Endothelial cell of umbilical vein (primary cell): ENCODE data around the gene MTERF4. TPM values are rescaled to one million over a fixed set of nuclear protein-coding genes. Genes with fewer than 3 reads are reported as not detected.
A peak's percentile ranks its signal among the peaks of the same experiment; 100 is the strongest.

ENCODE experiments used
- BruUV-seq: library from RNA; stranded (reverse); fragments of 400-500 nt; replicated peaks from 2 replicates; lab custom pipeline; 2021; lab: Mats Ljungman, UMichigan
- CTCF ChIA-PET: fragments of 300-600, 350-600 bp; sonication (Branson Sonifier 250); formaldehyde crosslinking; loops from one replicate; lab custom pipeline; 2021; ENCODE audit warnings: antibody characterized with exemption, inconsistent platforms; lab: Charles Lee
- POLR2A ChIA-PET: fragments of 300-600, 350-600 bp; sonication (Branson Sonifier 250); formaldehyde crosslinking; loops from one replicate; lab custom pipeline; 2021; ENCODE audit warnings: antibody characterized with exemption, inconsistent platforms; lab: Charles Lee
- DNase-seq: peaks from one replicate; pipeline ENCODE4 v3.0.0-alpha.2; 2011; ENCODE audit warnings: low read depth, low spot score
- FAIRE-seq: peaks from 2 replicates; lab custom pipeline; 2011; peaks lifted over from hg19 to GRCh38; lab: Jason Lieb, UNC
- H2AFZ ChIP-seq: 2 replicates; pipeline ENCODE4 v1.6.0; 2012; ENCODE audit warnings: low read depth, low read length, control low read depth, inconsistent platforms
- H3K27ac ChIP-seq: 2 replicates; pipeline ENCODE4 v1.5.1; 2011; ENCODE audit warnings: low read depth, mild to moderate bottlenecking, control low read depth, low read length, moderate library complexity; ENCODE audit not compliant: insufficient read depth
- H3K27me3 ChIP-seq, 2 experiments: 2 replicates each; pipeline versions ENCODE4 v1.6.0 to v1.6.1; 2011; ENCODE audit warnings: low read length in 2 of 2, mixed read lengths in 1 of 2; ENCODE audit not compliant: control insufficient read depth in 2 of 2, insufficient read depth in 2 of 2
- H3K36me3 ChIP-seq, 2 experiments: 2 replicates in 1 of 2; 3 replicates in 1 of 2; pipeline ENCODE4 v1.5.1; 2011; ENCODE audit warnings: low read length in 2 of 2, mild to moderate bottlenecking in 1 of 2, moderate library complexity in 1 of 2; ENCODE audit not compliant: control insufficient read depth in 2 of 2, insufficient read depth in 2 of 2; ENCODE audit errors: extremely low read depth in 1 of 2
- H3K4me1 ChIP-seq: 3 replicates; pipeline ENCODE4 v1.5.1; 2011; ENCODE audit warnings: mild to moderate bottlenecking, low read length; ENCODE audit not compliant: control insufficient read depth, insufficient read depth; ENCODE audit errors: extremely low read depth
- H3K4me2 ChIP-seq: 2 replicates; pipeline ENCODE4 v1.6.1; 2011; ENCODE audit warnings: low read length, control low read depth, mixed read lengths; ENCODE audit not compliant: insufficient read depth
- H3K4me3 ChIP-seq, 3 experiments: fragments of 200-600 bp in 1 of 3; sonication (generic), shearing (Covaris generic) in 1 of 3; replicated peaks in 1 of 3; 2 replicates each; pipeline ENCODE4 v1.5.1; 2011 to 2016; ENCODE audit warnings: control low read depth in 3 of 3, low read length in 3 of 3, mild to moderate bottlenecking in 2 of 3, inconsistent platforms in 1 of 3, low read depth in 1 of 3, moderate library complexity in 1 of 3; ENCODE audit not compliant: insufficient read depth in 1 of 3
- H3K79me2 ChIP-seq: 2 replicates; pipeline ENCODE4 v1.6.0; 2012; ENCODE audit warnings: low read length, inconsistent platforms; ENCODE audit not compliant: control insufficient read depth, insufficient read depth
- H3K9ac ChIP-seq: replicated peaks from 2 replicates; pipeline ENCODE3; 2011; ENCODE audit warnings: low read length, control low read depth; ENCODE audit not compliant: insufficient read depth; ENCODE audit errors: extremely low read depth
- H3K9me1 ChIP-seq: replicated peaks from 3 replicates; pipeline ENCODE4 v1.6.0; 2011; ENCODE audit warnings: mild to moderate bottlenecking, low read length; ENCODE audit not compliant: control insufficient read depth, insufficient read depth; ENCODE audit errors: extremely low read depth
- H3K9me3 ChIP-seq: replicated peaks from 2 replicates; pipeline ENCODE4 v1.5.1; 2012; ENCODE audit warnings: low read length, inconsistent platforms; ENCODE audit not compliant: control insufficient read depth, insufficient read depth
- H4K20me1 ChIP-seq: replicated peaks from 2 replicates; pipeline ENCODE3; 2011; ENCODE audit warnings: mild to moderate bottlenecking, low read length; ENCODE audit not compliant: control insufficient read depth, insufficient read depth; ENCODE audit errors: extremely low read depth
- GATA2 ChIP-seq: IDR thresholded peaks from 2 replicates; pipeline ENCODE4 v1.7.0; 2011; ENCODE audit warnings: low read depth, mild to moderate bottlenecking, moderate library complexity, mixed read lengths, low read length; ENCODE audit not compliant: insufficient read length, insufficient read depth
- JUN ChIP-seq: IDR thresholded peaks from 2 replicates; pipeline ENCODE4 v1.6.1; 2011; ENCODE audit warnings: borderline replicate concordance, low read depth; ENCODE audit not compliant: insufficient read length, insufficient read depth
- POLR2AphosphoS5 ChIP-seq: IDR thresholded peaks from 2 replicates; pipeline ENCODE4 v1.6.1; 2012; ENCODE audit warnings: low read depth, mild to moderate bottlenecking, control low read depth, low read length, moderate library complexity; ENCODE audit not compliant: insufficient read depth
- dilution Hi-C: fragments of 300-500 bp; cut with MboI; formaldehyde crosslinking; loops from one replicate; pipeline ENCODE4 v1.15.0; 2019; ENCODE audit warnings: low sequenced_read_pairs; ENCODE audit not compliant: extremely low pct_ligation_motif_present
- intact Hi-C: fragments of 100-400 bp; cut with micrococcal nuclease; formaldehyde crosslinking; loops from one replicate; pipeline ENCODE4 v1.10.0; 2022
- polyA plus RNA-seq, 4 experiments: library from polyadenylated mRNA; depleted of rRNA in 3 of 4; stranded (reverse) in 3 of 4; unstranded in 1 of 4; fragments of >200 nt; gene quantifications; 2 replicates each; pipeline versions ENCODE4 v1.2.1 to v1.2.3, GENCODE V29; 2011 to 2012; ENCODE audit warnings: missing spikeins in 1 of 4
- total RNA-seq: library from RNA; stranded (reverse); gene quantifications from 2 replicates; pipeline ENCODE4 v1.2.3, GENCODE V29; 2021
- TF ChIP-seq, protein P1 (sequence below), 2 donors: IDR thresholded peaks; 1 replicate in 1 of 2; 2 replicates in 1 of 2; pipeline ENCODE4 v1.5.1; 2011; ENCODE audit warnings: low read length in 2 of 2, mild to moderate bottlenecking in 2 of 2, moderate library complexity in 2 of 2, control low read depth in 1 of 2, inconsistent platforms in 1 of 2, low read depth in 1 of 2; ENCODE audit not compliant: insufficient read depth in 1 of 2; ENCODE audit errors: extremely low read depth in 1 of 2

Gene MTERF4
- total and polyA plus RNA-seq, 2 donors (not counting 3 experiments of a cell fraction or from before 2014, with no cell fraction given) = 14.7 to 27.3 TPM

GRCh38 chr2:241148891-241149674, 47.0 kb upstream of the MTERF4 start, which contains the start of gene PASK:
TSS of gene PASK (minus strand) at chr2:241149472. CDS start at chr2:241143032, 6,440 bp downstream.
- Histone ChIP-seq H3K4me1 (peaks cover 15% of the 10 kb centered on the region), H3K9me1 (no peaks in the 10 kb centered on the region), H3K4me3 (peak within 1 kb of the TSS; percentile 76 to 85 (median 78)), H2AFZ (peak within 1 kb of the TSS; percentile 95), H3K27me3 (no peaks in the 10 kb centered on the region), H3K79me2 (peaks cover 13% of the 10 kb centered on the region), H3K9ac (peak within 1 kb of the TSS; percentile 40), H3K4me2 (peak within 1 kb of the TSS; percentile 54), H3K27ac (no peak within 1 kb of the TSS), H4K20me1 (no peaks in the 10 kb centered on the region), H3K36me3 (peaks cover 0 to 2% of the 10 kb centered on the region in 2 experiments), H3K9me3 (no peaks in the 10 kb centered on the region)
- peak; percentile 91 for DNase-seq
- no TSS peak for BruUV-seq
- dilution Hi-C loops (no loop called here), intact Hi-C loops (loop anchor here (1.0 to 10.0 kb wide), 3 partner anchors 8 to 583 kb away; partner anchors contain the start of gene D2HGDH)
- ChIA-PET CTCF (interaction anchor here (0.9 to 1.3 kb wide), 3 partner anchors 71 to 298 kb away, joined by 3 to 4 read pairs (median 3); no protein-coding TSS in a partner anchor), POLR2A (interaction anchor here (1.0 kb wide), 1 partner anchor 166 kb away, joined by 4 read pairs; the partner anchor contains the start of gene HDLBP)
- FAIRE-seq = peak; percentile 99
- TF ChIP-seq POLR2AphosphoS5 (peak; percentile 21), GATA2 (no peak), JUN (no peak)
- TF ChIP-seq, protein P1, sequence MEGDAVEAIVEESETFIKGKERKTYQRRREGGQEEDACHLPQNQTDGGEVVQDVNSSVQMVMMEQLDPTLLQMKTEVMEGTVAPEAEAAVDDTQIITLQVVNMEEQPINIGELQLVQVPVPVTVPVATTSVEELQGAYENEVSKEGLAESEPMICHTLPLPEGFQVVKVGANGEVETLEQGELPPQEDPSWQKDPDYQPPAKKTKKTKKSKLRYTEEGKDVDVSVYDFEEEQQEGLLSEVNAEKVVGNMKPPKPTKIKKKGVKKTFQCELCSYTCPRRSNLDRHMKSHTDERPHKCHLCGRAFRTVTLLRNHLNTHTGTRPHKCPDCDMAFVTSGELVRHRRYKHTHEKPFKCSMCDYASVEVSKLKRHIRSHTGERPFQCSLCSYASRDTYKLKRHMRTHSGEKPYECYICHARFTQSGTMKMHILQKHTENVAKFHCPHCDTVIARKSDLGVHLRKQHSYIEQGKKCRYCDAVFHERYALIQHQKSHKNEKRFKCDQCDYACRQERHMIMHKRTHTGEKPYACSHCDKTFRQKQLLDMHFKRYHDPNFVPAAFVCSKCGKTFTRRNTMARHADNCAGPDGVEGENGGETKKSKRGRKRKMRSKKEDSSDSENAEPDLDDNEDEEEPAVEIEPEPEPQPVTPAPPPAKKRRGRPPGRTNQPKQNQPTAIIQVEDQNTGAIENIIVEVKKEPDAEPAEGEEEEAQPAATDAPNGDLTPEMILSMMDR (IDR thresholded peaks at IDR 0.05; ENCODE audit: extremely low read depth in 1 of 2, insufficient read depth in 1 of 2, low read depth in 1 of 2, low read length in 2 of 2) = no peak
